Endodermal cell (in vitro differentiated cells): Measurements from ENCODE around the gene MACROD1. TPM values are rescaled to one million over a fixed set of nuclear protein-coding genes. Genes with fewer than 3 reads are reported as not detected.

Experiments
- DNase-seq: peaks from one replicate; pipeline ENCODE4 v3.0.0-alpha.2; 2017
- H3K27ac ChIP-seq: 2 replicates; pipeline ENCODE4 v1.5.1; 2013; ENCODE audit warnings: mild to moderate bottlenecking, low read depth, low read length, moderate library complexity
- H3K27me3 ChIP-seq: 2 replicates; pipeline ENCODE4 v1.6.1; 2013; ENCODE audit warnings: mild to moderate bottlenecking, low read length, moderate library complexity; ENCODE audit not compliant: insufficient read depth, control insufficient read depth, poor library complexity, severe bottlenecking
- H3K36me3 ChIP-seq: 2 replicates; pipeline ENCODE4 v1.7.0; 2013; ENCODE audit warnings: mild to moderate bottlenecking, low read length, moderate library complexity; ENCODE audit not compliant: control insufficient read depth, insufficient read depth
- H3K4me1 ChIP-seq: one replicate; pipeline ENCODE4 v1.7.0; 2013; ENCODE audit warnings: low read length; ENCODE audit not compliant: control insufficient read depth, insufficient read depth
- H3K4me3 ChIP-seq: 2 replicates; pipeline ENCODE4 v1.5.1; 2013; ENCODE audit warnings: mild to moderate bottlenecking, low read length, moderate library complexity
- H3K9ac ChIP-seq: 2 replicates; pipeline ENCODE4 v1.6.1; 2013; ENCODE audit warnings: mild to moderate bottlenecking, low read length, moderate library complexity; ENCODE audit not compliant: poor library complexity, severe bottlenecking; ENCODE audit errors: extremely low read depth
- H3K9me3 ChIP-seq: 2 replicates; pipeline ENCODE4 v1.6.1; 2013; ENCODE audit warnings: mild to moderate bottlenecking, low read length, moderate library complexity; ENCODE audit not compliant: control insufficient read depth
- H3K27ac Mint-ChIP-seq: 2 replicates; pipeline ENCODE4 v1.8.0; 2020; ENCODE audit warnings: mixed read lengths
- H3K27me3 Mint-ChIP-seq: 2 replicates; pipeline ENCODE4 v1.8.0; 2021; ENCODE audit warnings: mild to moderate bottlenecking, mixed read lengths; ENCODE audit not compliant: insufficient read depth
- H3K36me3 Mint-ChIP-seq: 2 replicates; pipeline ENCODE4 v1.8.0; 2020; ENCODE audit warnings: low read depth, mixed read lengths
- H3K4me1 Mint-ChIP-seq: 2 replicates; pipeline ENCODE4 v1.8.0; 2020; ENCODE audit warnings: mixed read lengths
- H3K4me3 Mint-ChIP-seq: 2 replicates; pipeline ENCODE4 v1.8.0; 2020; ENCODE audit warnings: mild to moderate bottlenecking, moderate library complexity, mixed read lengths
- H3K9me3 Mint-ChIP-seq: 2 replicates; pipeline ENCODE4 v1.8.0; 2020; ENCODE audit warnings: mild to moderate bottlenecking, mixed read lengths
- CTCF ChIP-seq: fragments of 200-600 bp; sonication (generic); conservative IDR thresholded peaks from 2 replicates; pipeline ENCODE4 v1.5.0; 2021; ENCODE audit warnings: antibody characterized with exemption, mild to moderate bottlenecking
- WGBS, 2 experiments: methylation state at CpG; one replicate each; pipeline versions ENCODE4 v1.1.5 to v1.1.7; 2013; ENCODE audit warnings: missing lambda C conversion rate in 2 of 2, mixed read lengths in 1 of 2; ENCODE audit not compliant: insufficient coverage in 1 of 2, insufficient read length in 1 of 2; 5-methylcytosine and 5-hydroxymethylcytosine counted together
- total RNA-seq, 2 donors: library from RNA; stranded (reverse); fragmentation: NEBNext Ultra II Directional in 1 of 2; extraction: Animal tissue kit (Norgen Biotek cat#: 25700) in 1 of 2; gene quantifications; 2 replicates in 1 of 2; 3 replicates in 1 of 2; pipeline ENCODE4 v1.2.1, GENCODE V29; 2021

MACROD1 gene
- total RNA-seq, 2 donors from 2014 or later = 23.0 to 41.9 TPM

- no peaks in the 10 kb centered on the region for H3K9me3 Mint-ChIP-seq
- TF ChIP-seq CTCF = no peak
- no peak overlapping the region for H3K4me3 Mint-ChIP-seq
- H3K4me1 Mint-ChIP-seq = peaks cover 2% of the 10 kb centered on the region
- no peak for DNase-seq
- H3K36me3 ChIP-seq = peaks cover 68% of the 10 kb centered on the region
- no peak overlapping the region for H3K27ac Mint-ChIP-seq
- no peaks in the 10 kb centered on the region for H3K9me3 ChIP-seq
- peaks cover 73% of the 10 kb centered on the region for H3K36me3 Mint-ChIP-seq
- H3K27me3 Mint-ChIP-seq = no peaks in the 10 kb centered on the region
- H3K9ac ChIP-seq = no peak overlapping the region
- no peaks in the 10 kb centered on the region for H3K4me1 ChIP-seq
- WGBS, 2 experiments = 94 to 98% methylated on average over 5 of the region's 5 CpGs
- no peak overlapping the region for H3K4me3 ChIP-seq
- no peaks in the 10 kb centered on the region for H3K27me3 ChIP-seq
- no peak overlapping the region for H3K27ac ChIP-seq
Observed at GRCh38 chr11:63993100-63993499, 172.8 kb downstream of the MACROD1 start.

GRCh38 chr11:63991558-63991957 lies 174.4 kb downstream of the MACROD1 start:
- Mint-ChIP-seq H3K27ac (no peak overlapping the region), H3K4me3 (no peak overlapping the region), H3K27me3 (no peaks in the 10 kb centered on the region), H3K9me3 (no peaks in the 10 kb centered on the region), H3K36me3 (peaks cover 63% of the 10 kb centered on the region), H3K4me1 (peaks cover 10% of the 10 kb centered on the region)
- DNase-seq = no peak
- Histone ChIP-seq H3K27me3 (no peaks in the 10 kb centered on the region), H3K4me1 (no peaks in the 10 kb centered on the region), H3K36me3 (peaks cover 60% of the 10 kb centered on the region), H3K9me3 (no peaks in the 10 kb centered on the region), H3K9ac (no peak overlapping the region), H3K4me3 (no peak overlapping the region), H3K27ac (no peak overlapping the region)
- 93 to 98% methylated on average over 8 to 10 of the region's 10 CpGs for WGBS, 2 experiments
- no peak for TF ChIP-seq CTCF

- Mint-ChIP-seq H3K9me3 (no peaks in the 10 kb centered on the region), H3K4me1 (peaks cover 18% of the 10 kb centered on the region), H3K4me3 (peak overlapping the region; percentile 84), H3K27me3 (no peaks in the 10 kb centered on the region), H3K27ac (peak overlapping the region; percentile 66), H3K36me3 (peaks cover 34% of the 10 kb centered on the region)
- Histone ChIP-seq H3K9ac (peak overlapping the region; percentile 79), H3K27ac (peak overlapping the region; percentile 96), H3K4me1 (peaks cover 3% of the 10 kb centered on the region), H3K9me3 (no peaks in the 10 kb centered on the region), H3K4me3 (peak overlapping the region; percentile 89), H3K27me3 (no peaks in the 10 kb centered on the region), H3K36me3 (peaks cover 36% of the 10 kb centered on the region)
- DNase-seq = no peak
- WGBS, 2 experiments = 41 to 53% methylated on average over 16 to 25 of the region's 25 CpGs
- no peak for TF ChIP-seq CTCF
Observed at GRCh38 chr11:63986932-63987513, 178.9 kb downstream of the MACROD1 start.
